KMS-11 (cell line): ENCODE measurements around the gene LCLAT1.

Experiments
- H2AFZ ChIP-seq: fragments of 200-600 bp; sonication (generic); 2 replicates; pipeline ENCODE4 v1.6.1; 2016; ENCODE audit warnings: antibody characterized with exemption, mixed run types, low read depth
- H3K27ac ChIP-seq: fragments of 200-600 bp; sonication (generic); 2 replicates; pipeline ENCODE4 v1.6.1; 2016; ENCODE audit warnings: mild to moderate bottlenecking, mixed run types
- H3K27me3 ChIP-seq: fragments of 200-600 bp; sonication (generic); 2 replicates; pipeline ENCODE4 v1.6.1; 2017; ENCODE audit warnings: mild to moderate bottlenecking, low read depth, mixed run types, moderate library complexity; ENCODE audit not compliant: insufficient read depth
- H3K36me3 ChIP-seq: fragments of 200-600 bp; sonication (generic); 2 replicates; pipeline ENCODE4 v1.6.1; 2017; ENCODE audit warnings: mild to moderate bottlenecking, mixed run types; ENCODE audit not compliant: insufficient read depth
- H3K4me1 ChIP-seq: fragments of 200-600 bp; sonication (generic); 2 replicates; pipeline ENCODE4 v1.6.1; 2016; ENCODE audit warnings: mild to moderate bottlenecking, low read depth, mixed run types; ENCODE audit not compliant: poor library complexity, severe bottlenecking
- H3K4me2 ChIP-seq: fragments of 200-600 bp; sonication (generic); 2 replicates; pipeline ENCODE4 v1.7.0; 2016; ENCODE audit warnings: mild to moderate bottlenecking, mixed run types
- H3K4me3 ChIP-seq: fragments of 200-600 bp; sonication (generic); IDR thresholded peaks from 2 replicates; pipeline ENCODE4 v1.6.1; 2017; ENCODE audit warnings: low read depth, low read length, mixed read lengths; ENCODE audit not compliant: insufficient read depth
- H3K79me2 ChIP-seq: fragments of 200-600 bp; sonication (generic); 2 replicates; pipeline ENCODE4 v1.6.1; 2016; ENCODE audit warnings: low read depth, mixed run types; ENCODE audit not compliant: insufficient read depth
- H3K9ac ChIP-seq: fragments of 200-600 bp; sonication (generic); 2 replicates; pipeline ENCODE4 v1.6.1; 2016; ENCODE audit warnings: mild to moderate bottlenecking, mixed run types
- H4K20me1 ChIP-seq: fragments of 200-600 bp; sonication (generic); 2 replicates; pipeline ENCODE4 v1.6.1; 2016; ENCODE audit warnings: mild to moderate bottlenecking, mixed run types; ENCODE audit not compliant: insufficient read depth
- TF ChIP-seq, protein P1 (sequence below): fragments of 200-600 bp; sonication (generic); conservative IDR thresholded peaks from 2 replicates; pipeline ENCODE4 v1.6.1; 2017; ENCODE audit warnings: low read depth, mild to moderate bottlenecking, antibody characterized with exemption, low read length, moderate library complexity, mixed read lengths

Gene LCLAT1

DNA sequence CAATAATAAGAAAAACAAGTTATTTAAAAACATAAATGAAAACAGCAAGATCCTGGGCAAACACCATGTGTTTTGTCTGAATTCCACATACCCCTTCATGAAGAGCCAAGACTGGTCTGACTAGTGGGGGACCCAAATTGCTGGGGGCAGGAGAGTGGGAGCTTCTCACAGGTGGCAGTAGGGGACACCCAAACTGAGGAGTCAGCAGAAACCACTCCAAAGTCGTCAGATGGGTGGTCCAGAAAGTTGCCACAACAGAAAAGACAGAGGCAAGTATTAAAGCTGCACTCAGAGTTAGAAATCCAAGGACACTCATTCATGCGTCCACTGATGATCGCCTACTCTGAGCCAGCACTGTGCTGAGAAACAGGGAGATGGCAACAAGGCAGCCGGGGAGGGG is 12.3 kb upstream of the LCLAT1 start:
- H3K4me3 ChIP-seq: no peak overlapping the region
- H2AFZ ChIP-seq: no peak overlapping the region
- H3K4me2 ChIP-seq: no peak overlapping the region
- no peaks in the 10 kb centered on the region for H4K20me1 ChIP-seq
- H3K36me3 ChIP-seq: no peaks in the 10 kb centered on the region
- TF ChIP-seq, protein P1, sequence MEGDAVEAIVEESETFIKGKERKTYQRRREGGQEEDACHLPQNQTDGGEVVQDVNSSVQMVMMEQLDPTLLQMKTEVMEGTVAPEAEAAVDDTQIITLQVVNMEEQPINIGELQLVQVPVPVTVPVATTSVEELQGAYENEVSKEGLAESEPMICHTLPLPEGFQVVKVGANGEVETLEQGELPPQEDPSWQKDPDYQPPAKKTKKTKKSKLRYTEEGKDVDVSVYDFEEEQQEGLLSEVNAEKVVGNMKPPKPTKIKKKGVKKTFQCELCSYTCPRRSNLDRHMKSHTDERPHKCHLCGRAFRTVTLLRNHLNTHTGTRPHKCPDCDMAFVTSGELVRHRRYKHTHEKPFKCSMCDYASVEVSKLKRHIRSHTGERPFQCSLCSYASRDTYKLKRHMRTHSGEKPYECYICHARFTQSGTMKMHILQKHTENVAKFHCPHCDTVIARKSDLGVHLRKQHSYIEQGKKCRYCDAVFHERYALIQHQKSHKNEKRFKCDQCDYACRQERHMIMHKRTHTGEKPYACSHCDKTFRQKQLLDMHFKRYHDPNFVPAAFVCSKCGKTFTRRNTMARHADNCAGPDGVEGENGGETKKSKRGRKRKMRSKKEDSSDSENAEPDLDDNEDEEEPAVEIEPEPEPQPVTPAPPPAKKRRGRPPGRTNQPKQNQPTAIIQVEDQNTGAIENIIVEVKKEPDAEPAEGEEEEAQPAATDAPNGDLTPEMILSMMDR: no peak
- H3K79me2 ChIP-seq: no peaks in the 10 kb centered on the region
- no peak overlapping the region for H3K9ac ChIP-seq
- H3K27me3 ChIP-seq: no peaks in the 10 kb centered on the region
- H3K4me1 ChIP-seq: no peaks in the 10 kb centered on the region
- no peak overlapping the region for H3K27ac ChIP-seq

DNA sequence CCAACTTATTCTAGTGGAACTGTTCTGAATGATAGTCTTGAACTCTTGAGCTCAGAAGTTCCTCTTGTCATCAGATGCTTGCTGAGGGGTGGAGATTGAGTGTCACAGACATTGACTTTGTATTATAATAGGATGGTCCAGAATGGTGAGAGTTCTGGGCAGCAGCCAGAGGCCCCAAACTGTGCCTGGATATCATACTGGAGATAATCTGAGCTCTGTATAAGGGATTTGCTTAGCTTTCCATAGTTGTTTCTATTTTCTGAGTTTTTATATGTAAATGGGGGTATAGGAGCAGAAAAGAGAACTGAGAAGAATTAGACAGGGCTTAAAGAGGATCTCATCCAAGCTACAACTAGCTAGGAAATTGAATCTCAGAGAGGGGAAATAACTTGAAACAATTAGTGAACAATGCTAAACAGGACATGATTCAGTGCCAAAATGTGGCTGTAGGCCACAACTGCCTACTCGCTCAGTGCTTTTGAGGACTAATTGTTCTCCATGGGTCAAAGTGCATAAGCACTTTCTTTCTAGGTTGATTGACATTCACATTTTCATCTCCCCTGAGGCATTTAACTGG is 10.1 kb upstream of the LCLAT1 start:
- Histone ChIP-seq H3K27me3 (no peaks in the 10 kb centered on the region), H3K4me2 (no peak overlapping the region), H3K4me1 (no peaks in the 10 kb centered on the region), H2AFZ (no peak overlapping the region), H3K4me3 (no peak overlapping the region), H3K9ac (no peak overlapping the region), H3K36me3 (no peaks in the 10 kb centered on the region), H3K79me2 (no peaks in the 10 kb centered on the region), H3K27ac (no peak overlapping the region), H4K20me1 (no peaks in the 10 kb centered on the region)
- TF ChIP-seq, protein P1: no peak

DNA sequence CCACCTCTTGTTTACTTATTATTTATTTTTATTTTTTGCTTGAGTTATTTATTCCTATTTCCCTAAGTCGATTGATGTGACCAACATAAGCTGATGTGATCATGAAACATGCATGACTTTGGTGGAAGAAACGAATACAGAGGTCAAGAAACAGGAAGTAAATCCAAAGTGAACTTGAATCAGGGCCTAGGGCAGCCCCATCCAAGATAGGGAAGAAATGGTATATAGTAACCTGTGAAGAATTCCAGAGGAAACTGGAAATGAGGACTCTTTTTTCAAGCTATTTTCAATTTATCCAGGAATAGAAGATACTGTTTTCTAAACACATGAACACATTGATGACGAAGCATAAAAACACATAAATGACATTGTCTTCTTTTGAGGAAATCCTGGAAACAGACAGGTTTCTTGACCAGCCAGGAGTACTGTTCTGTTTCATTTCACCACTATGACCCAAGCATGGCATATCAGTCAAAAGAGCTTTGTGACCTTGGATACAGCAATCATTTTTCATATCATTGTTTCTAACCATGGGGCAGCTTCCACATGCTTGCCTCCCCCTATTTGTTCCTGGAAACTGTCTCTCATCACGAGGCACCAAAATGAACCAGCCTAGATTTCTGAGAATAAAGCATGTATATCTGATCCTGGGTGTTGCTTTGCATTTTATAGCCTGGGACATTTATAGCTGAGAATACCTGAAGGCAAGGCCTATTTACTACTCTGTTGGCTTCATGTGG is 9.1 kb upstream of the LCLAT1 start:
- H3K4me2 ChIP-seq: no peak overlapping the region

DNA sequence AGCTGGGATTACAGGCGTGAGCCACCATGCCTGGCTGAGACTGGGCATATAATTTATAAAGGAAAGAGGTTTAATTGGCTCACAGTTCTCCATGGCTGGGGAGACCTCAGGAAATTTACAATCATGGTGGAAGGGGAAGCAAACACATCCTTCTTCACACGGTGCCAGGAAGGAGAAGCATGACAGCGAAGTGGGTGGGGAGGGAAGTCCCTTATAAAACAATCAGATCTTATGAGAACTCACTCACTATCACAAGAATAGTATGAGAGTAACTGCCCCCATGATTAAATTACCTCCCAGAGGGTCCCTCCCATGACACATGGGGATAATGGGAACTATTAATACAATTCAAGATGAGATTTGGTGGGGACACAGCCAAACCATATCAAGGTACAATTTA is 7.8 kb upstream of the LCLAT1 start:
- Histone ChIP-seq H3K36me3 (no peaks in the 10 kb centered on the region), H3K4me3 (no peak overlapping the region), H3K27me3 (no peaks in the 10 kb centered on the region), H4K20me1 (no peaks in the 10 kb centered on the region), H2AFZ (no peak overlapping the region), H3K27ac (no peak overlapping the region), H3K79me2 (no peaks in the 10 kb centered on the region), H3K4me1 (no peaks in the 10 kb centered on the region), H3K4me2 (no peak overlapping the region), H3K9ac (no peak overlapping the region)
- TF ChIP-seq, protein P1: no peak

More for the DNA sequence above, 9.1 kb upstream of the LCLAT1 start:
- Histone ChIP-seq H3K4me3 (no peak overlapping the region), H3K36me3 (no peaks in the 10 kb centered on the region), H3K79me2 (no peaks in the 10 kb centered on the region), H4K20me1 (no peaks in the 10 kb centered on the region), H3K27ac (no peak overlapping the region), H3K9ac (no peak overlapping the region), H3K27me3 (no peaks in the 10 kb centered on the region), H2AFZ (no peak overlapping the region), H3K4me1 (no peaks in the 10 kb centered on the region)
- TF ChIP-seq, protein P1: no peak
